Measurements from ENCODE around the gene ANKRD39.

The ANKRD39 gene

GRCh38 chr2:96826546-96827278, 31.1 kb downstream of the ANKRD39 start:
- DNase-seq (ENCODE audit: low read depth), result no peak

GRCh38 chr2:96825057-96825456, 32.8 kb downstream of the ANKRD39 start:
- no peak for DNase-seq (ENCODE audit: low read depth)

GRCh38 chr2:96824079-96824870, 33.5 kb downstream of the ANKRD39 start:
- no peak for DNase-seq (ENCODE audit: low read depth)

- DNase-seq (ENCODE audit: low read depth), result no peak
Measured at GRCh38 chr2:96823198-96823597, 34.6 kb downstream of the ANKRD39 start.

- DNase-seq (ENCODE audit: low read depth), result no peak
Measured at GRCh38 chr2:96822786-96823185, 35.0 kb downstream of the ANKRD39 start.

GRCh38 chr2:96821113-96821675, 36.6 kb downstream of the ANKRD39 start:
- no peak for DNase-seq (ENCODE audit: low read depth)

DNA sequence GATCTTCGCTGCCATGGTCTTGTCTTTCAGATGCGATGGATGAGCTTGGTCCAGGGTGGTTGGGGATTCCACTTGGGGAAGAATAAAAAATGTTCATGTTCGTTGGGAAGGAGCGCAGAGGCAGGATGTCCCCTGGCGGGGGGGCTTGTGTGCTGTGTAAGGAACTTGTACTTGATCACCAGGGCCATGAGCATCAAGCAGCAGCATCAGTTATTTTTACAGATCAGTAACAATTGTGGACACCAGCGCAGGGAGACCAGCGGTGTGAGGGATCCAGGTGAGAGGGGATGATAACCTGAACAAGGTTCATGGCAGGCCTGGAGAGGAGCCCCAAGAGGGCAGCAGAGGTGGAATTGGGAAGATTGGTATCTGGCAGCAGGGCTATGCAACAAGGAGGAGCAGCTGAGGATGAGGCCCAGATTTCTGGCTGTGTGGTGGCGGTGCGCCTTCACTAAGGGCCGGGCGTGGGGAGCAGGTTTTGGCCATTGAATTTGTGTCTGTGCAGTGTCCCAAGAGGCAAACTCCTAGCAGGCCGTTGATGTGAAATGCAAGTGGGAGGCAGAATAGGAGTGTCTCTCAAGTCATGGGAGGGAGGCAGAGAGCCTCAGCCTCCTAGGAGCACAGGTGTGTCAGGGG, 37.8 kb downstream of the ANKRD39 start:
- DNase-seq (ENCODE audit: low read depth), result no peak

DNA sequence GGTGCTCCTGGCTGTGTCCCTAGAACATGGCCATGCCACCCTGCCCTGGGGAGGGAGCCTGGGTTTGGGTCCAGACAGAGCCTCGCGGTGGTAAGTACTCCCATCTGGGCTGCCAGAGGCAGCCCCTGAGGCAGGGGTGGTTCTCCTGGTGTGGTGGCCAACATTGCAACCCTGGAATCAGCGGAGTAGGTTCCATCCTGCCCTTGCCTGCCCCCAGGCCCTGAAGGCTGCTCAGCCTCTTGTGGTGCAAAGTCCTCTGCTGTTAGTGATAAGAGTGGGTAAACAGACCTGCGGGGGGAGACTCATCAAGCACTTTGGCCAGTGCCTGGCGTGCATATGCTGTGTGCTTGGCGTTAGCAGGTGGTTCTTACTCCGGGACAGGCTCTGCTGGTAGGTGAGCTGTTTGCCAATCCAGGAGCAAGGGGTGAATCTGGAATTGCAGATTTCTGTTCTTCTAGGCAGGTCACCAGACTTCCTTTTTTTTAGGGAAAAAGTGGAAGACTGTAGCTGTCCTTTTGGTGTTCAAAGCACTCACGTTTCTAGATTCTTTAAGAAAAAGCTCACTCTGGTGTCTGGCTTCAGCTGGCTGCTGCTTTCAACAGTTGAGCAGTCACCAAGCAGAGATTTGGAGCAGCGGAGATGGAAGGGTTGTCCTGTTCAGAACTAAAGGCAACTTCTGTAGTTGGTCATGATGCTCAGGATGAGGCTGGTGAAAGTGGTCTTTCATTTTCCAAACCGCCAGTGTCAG, 38.5 kb downstream of the ANKRD39 start:
- DNase-seq (ENCODE audit: low read depth), result no peak

DNA sequence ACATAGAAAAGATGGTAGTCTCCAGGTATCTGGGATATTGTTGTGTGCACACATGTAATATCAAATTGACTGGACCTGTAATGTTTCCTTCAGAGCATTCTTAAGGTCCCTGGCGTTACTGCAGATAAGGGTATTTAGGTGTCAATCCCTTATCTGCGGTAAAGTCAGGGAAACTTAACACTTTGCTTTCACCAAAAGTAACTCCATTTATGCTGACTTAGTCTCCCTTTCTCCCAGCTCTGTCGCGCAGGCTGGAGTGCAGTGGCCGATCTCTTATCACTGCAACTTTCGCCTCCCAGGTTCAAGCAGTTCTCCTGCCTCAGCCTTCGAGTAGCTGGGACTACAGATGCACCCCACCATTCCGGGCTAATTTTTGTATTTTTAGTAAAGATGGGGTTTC, 39.9 kb downstream of the ANKRD39 start:
- no peak for DNase-seq (ENCODE audit: low read depth)

- no peak for DNase-seq (ENCODE audit: low read depth)
Measured at GRCh38 chr2:96816836-96817702, 40.7 kb downstream of the ANKRD39 start.

- peak; percentile 96 for DNase-seq (ENCODE audit: low read depth)
Measured at GRCh38 chr2:96816127-96816835, 41.5 kb downstream of the ANKRD39 start, which contains the start of gene CNNM3. CNNM3 (plus strand) TSS chr2:96816268; CDS start chr2:96816278, 10 bp downstream.

DNA sequence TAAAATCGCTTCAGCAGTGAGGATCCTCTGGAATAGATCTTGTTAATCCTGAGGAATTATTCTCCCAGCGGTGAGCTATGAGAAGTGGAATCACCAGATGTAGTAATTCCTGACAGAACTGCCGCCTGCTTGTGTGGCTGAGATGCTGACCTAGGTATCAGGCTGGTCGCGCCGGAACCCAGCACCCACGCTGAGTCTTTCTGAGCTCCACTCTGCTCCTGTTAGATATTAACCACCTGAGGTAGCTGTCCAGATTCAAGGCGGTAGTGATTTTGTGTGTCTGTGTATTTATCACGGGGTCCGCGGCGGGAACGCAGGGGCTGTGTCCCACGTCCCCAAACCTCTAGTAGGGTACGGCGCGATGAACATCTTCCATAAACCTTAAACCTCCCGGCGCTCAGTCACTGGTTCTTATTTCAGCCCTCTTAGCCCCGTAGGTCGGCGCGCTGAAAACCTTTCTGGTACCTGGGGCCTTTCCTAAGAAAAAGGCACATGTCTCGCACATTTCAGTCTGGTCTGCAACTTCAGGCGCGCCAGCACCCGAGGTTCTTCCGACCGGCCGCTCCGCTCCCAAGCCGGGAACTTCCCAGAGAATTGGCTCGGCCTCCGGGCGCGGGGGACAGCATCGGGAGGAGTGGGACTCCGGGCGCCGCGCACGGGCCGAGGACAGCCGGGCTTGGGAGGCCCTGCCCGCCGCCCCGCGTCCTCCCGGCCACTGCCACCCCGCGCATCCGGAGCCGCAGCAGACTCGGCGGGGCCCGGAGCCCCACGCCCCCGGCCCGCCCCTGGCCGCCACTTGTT, 42.3 kb downstream of the ANKRD39 start:
- no peak for DNase-seq (ENCODE audit: low read depth)

DNA sequence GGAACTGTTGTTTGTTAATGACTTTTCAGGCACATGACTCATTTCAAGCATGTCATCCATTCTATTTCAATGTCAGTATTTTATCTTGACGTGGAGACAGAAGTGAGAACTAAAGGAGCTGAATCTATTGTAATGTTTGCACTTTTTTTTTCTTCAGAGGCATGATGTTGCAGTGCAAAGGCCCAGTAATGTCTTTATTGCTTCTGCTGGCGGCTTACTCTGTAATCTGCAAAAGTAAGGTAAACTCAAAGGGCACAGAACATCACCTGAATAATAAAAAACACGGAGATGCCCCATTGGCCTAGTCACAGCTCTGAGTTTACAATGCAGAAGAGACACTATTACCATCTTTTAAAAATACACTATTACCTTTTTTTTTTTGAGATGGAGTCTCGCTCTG, 44.2 kb downstream of the ANKRD39 start:
- DNase-seq (ENCODE audit: low read depth), result no peak

GRCh38 chr2:96811917-96812316, 45.9 kb downstream of the ANKRD39 start:
- DNase-seq (ENCODE audit: low read depth), result no peak

- DNase-seq (ENCODE audit: low read depth), result no peak
Measured at GRCh38 chr2:96810783-96811192, 47.0 kb downstream of the ANKRD39 start.

- DNase-seq (ENCODE audit: low read depth), result no peak
Measured at GRCh38 chr2:96809951-96810782, 47.6 kb downstream of the ANKRD39 start.

DNA sequence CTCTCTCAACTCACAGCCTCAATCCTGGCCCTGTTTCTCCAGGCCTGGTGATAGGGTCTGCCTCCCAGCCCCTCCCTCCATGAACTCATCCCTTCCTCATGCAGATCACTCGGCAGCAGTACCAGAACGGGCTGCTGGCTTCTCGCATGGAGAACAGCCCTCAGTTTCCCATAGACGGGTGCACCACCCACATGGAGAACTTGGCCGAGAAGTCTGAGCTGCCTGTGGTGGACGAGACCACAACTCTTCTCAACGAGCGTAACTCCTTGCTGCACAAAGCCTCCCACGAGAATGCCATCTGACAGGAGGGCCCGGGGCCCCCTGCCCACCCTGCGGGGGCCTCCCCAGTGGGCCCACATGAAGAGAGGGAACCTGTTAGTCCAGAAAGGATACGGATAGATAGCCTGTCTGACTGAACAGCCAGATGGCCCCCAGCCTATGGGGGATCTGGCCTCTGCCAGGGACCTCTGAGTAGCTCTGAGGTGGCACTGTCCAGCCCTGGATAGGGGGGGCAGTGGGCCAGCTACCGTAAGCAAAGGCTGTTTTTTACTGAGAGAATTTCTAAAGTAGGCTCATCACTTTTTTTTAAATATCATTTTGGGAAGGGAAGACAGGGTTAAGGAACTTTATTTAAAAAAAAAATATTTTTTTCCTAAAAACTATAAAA, 48.5 kb downstream of the ANKRD39 start:
- no peak for DNase-seq (ENCODE audit: low read depth)

Data from stimulated activated CD8-positive, alpha-beta memory T cell treated with anti-CD3 and anti-CD28 coated beads, Interleukin-4, amount 100 ng/mL, for 24 hours (primary cell).